ENCODE results near the gene CACNA1D.

CACNA1D gene

GRCh38 chr3:53808496-53808895 lies 314.1 kb downstream of the CACNA1D start:
- TF ChIP-seq FOXA1 (IDR thresholded peaks at IDR 0.05) = no peak
- ChIA-PET POLR2A (no interaction called here), CTCF (no interaction called here)
- no peak for DNase-seq (ENCODE audit: extremely low spot score)

GRCh38 chr3:53809267-53809666 lies 314.9 kb downstream of the CACNA1D start:
- ChIA-PET POLR2A (no interaction called here), CTCF (no interaction called here)
- TF ChIP-seq FOXK2 (IDR thresholded peaks at IDR 0.05) (no peak), SP1 (IDR thresholded peaks at IDR 0.05) (no peak), NFRKB (IDR thresholded peaks at IDR 0.05) (no peak), ARNT (IDR thresholded peaks at IDR 0.05) (no peak), HDGF (IDR thresholded peaks at IDR 0.05; ENCODE audit: borderline replicate concordance) (no peak), FOXM1 (IDR thresholded peaks at IDR 0.05; ENCODE audit: borderline replicate concordance) (no peak), FOXA1 (IDR thresholded peaks at IDR 0.05) (no peak), TARDBP (IDR thresholded peaks at IDR 0.05) (no peak), SUZ12 (IDR thresholded peaks at IDR 0.05) (no peak), CTBP1 (IDR thresholded peaks at IDR 0.05; ENCODE audit: borderline replicate concordance) (no peak)
- no peak for DNase-seq (ENCODE audit: extremely low spot score)

- ChIA-PET POLR2A (no interaction called here), CTCF (no interaction called here)
- TF ChIP-seq FOXA1 (IDR thresholded peaks at IDR 0.05) = no peak
- no peak for TF ChIP-seq FOXK2 (IDR thresholded peaks at IDR 0.05)
- TF ChIP-seq PKNOX1 (IDR thresholded peaks at IDR 0.05) = no peak
- TF ChIP-seq FOXM1 (IDR thresholded peaks at IDR 0.05; ENCODE audit: borderline replicate concordance) = no peak
- no peak for TF ChIP-seq ZNF384 (IDR thresholded peaks at IDR 0.05)
- TF ChIP-seq TARDBP (IDR thresholded peaks at IDR 0.05) = no peak
- TF ChIP-seq LEF1 (IDR thresholded peaks at IDR 0.05; ENCODE audit: borderline replicate concordance) = no peak
- no peak for TF ChIP-seq SUZ12 (IDR thresholded peaks at IDR 0.05)
- no peak for TF ChIP-seq ARNT (IDR thresholded peaks at IDR 0.05)
- TF ChIP-seq SP1 (IDR thresholded peaks at IDR 0.05) = no peak
- TF ChIP-seq NFRKB (IDR thresholded peaks at IDR 0.05) = no peak
- no peak for TF ChIP-seq CTBP1 (IDR thresholded peaks at IDR 0.05; ENCODE audit: borderline replicate concordance)
- no peak for TF ChIP-seq L3MBTL2 (conservative IDR thresholded peaks at IDR 0.05)
- no peak for TF ChIP-seq HDGF (IDR thresholded peaks at IDR 0.05; ENCODE audit: borderline replicate concordance)
- TF ChIP-seq BHLHE40 (IDR thresholded peaks at IDR 0.05; ENCODE audit: borderline replicate concordance) = no peak
- TF ChIP-seq ELF4 (IDR thresholded peaks at IDR 0.05) = no peak
- no peak for DNase-seq (ENCODE audit: extremely low spot score)
These were observed 315.5 kb downstream of the CACNA1D start for GRCh38 chr3:53809764-53810400.

GRCh38 chr3:53811143-53811927 lies 316.9 kb downstream of the CACNA1D start:
- ChIA-PET POLR2A (no interaction called here), CTCF (interaction anchor here (0.6 kb wide), 1 partner anchor 700 kb away, joined by 5 read pairs; no protein-coding TSS in a partner anchor)
- TF ChIP-seq BHLHE40 (IDR thresholded peaks at IDR 0.05; ENCODE audit: borderline replicate concordance) (no peak), ARNT (IDR thresholded peaks at IDR 0.05) (no peak)
- no peak for DNase-seq (ENCODE audit: extremely low spot score)

GRCh38 chr3:53812434-53812833 lies 318.0 kb downstream of the CACNA1D start:
- DNase-seq (ENCODE audit: extremely low spot score) = no peak
- POLR2A ChIA-PET = no interaction called here
- CTCF ChIA-PET = no interaction called here
- TF ChIP-seq ARNT (IDR thresholded peaks at IDR 0.05) = no peak
- TF ChIP-seq SUZ12 (IDR thresholded peaks at IDR 0.05) = no peak
- no peak for TF ChIP-seq FOXK2 (IDR thresholded peaks at IDR 0.05)
- TF ChIP-seq CTBP1 (IDR thresholded peaks at IDR 0.05; ENCODE audit: borderline replicate concordance) = no peak
- no peak for TF ChIP-seq NFRKB (IDR thresholded peaks at IDR 0.05)
- TF ChIP-seq LEF1 (IDR thresholded peaks at IDR 0.05; ENCODE audit: borderline replicate concordance) = no peak
- TF ChIP-seq HDGF (IDR thresholded peaks at IDR 0.05; ENCODE audit: borderline replicate concordance) = no peak
- TF ChIP-seq L3MBTL2 (conservative IDR thresholded peaks at IDR 0.05) = no peak
- no peak for TF ChIP-seq TARDBP (IDR thresholded peaks at IDR 0.05)
- no peak for TF ChIP-seq PKNOX1 (IDR thresholded peaks at IDR 0.05)
- TF ChIP-seq ZNF384 (IDR thresholded peaks at IDR 0.05) = no peak
- TF ChIP-seq BHLHE40 (IDR thresholded peaks at IDR 0.05; ENCODE audit: borderline replicate concordance) = no peak
- TF ChIP-seq FOXM1 (IDR thresholded peaks at IDR 0.05; ENCODE audit: borderline replicate concordance) = no peak
- TF ChIP-seq ELF4 (IDR thresholded peaks at IDR 0.05) = no peak
- no peak for TF ChIP-seq SP1 (IDR thresholded peaks at IDR 0.05)
- no peak for TF ChIP-seq FOXA1 (IDR thresholded peaks at IDR 0.05)

GRCh38 chr3:53813229-53813628 lies 318.8 kb downstream of the CACNA1D start:
- ChIA-PET POLR2A (no interaction called here), CTCF (interaction anchor here (0.6 kb wide), 1 partner anchor 144 kb away, joined by 3 read pairs; no protein-coding TSS in a partner anchor)
- TF ChIP-seq FOXA1 (IDR thresholded peaks at IDR 0.05) = no peak
- no peak for TF ChIP-seq HDGF (IDR thresholded peaks at IDR 0.05; ENCODE audit: borderline replicate concordance)
- TF ChIP-seq SP1 (IDR thresholded peaks at IDR 0.05) = no peak
- TF ChIP-seq FOXK2 (IDR thresholded peaks at IDR 0.05) = no peak
- DNase-seq (ENCODE audit: extremely low spot score) = no peak

GRCh38 chr3:53813876-53814275 lies 319.5 kb downstream of the CACNA1D start:
- POLR2A ChIA-PET = no interaction called here
- DNase-seq (ENCODE audit: extremely low spot score) = no peak
- CTCF ChIA-PET = interaction anchor here (0.6 kb wide), 1 partner anchor 145 kb away, joined by 3 read pairs; no protein-coding TSS in a partner anchor
- TF ChIP-seq BHLHE40 (IDR thresholded peaks at IDR 0.05; ENCODE audit: borderline replicate concordance) (no peak), SUZ12 (IDR thresholded peaks at IDR 0.05) (no peak), SP1 (IDR thresholded peaks at IDR 0.05) (no peak), ARNT (IDR thresholded peaks at IDR 0.05) (no peak), ELF4 (IDR thresholded peaks at IDR 0.05) (no peak), LEF1 (IDR thresholded peaks at IDR 0.05; ENCODE audit: borderline replicate concordance) (no peak), PKNOX1 (IDR thresholded peaks at IDR 0.05) (no peak), L3MBTL2 (conservative IDR thresholded peaks at IDR 0.05) (no peak)

Data from HEK293T (cell line).